ENCODE data around the gene HLA-F.
A peak's percentile ranks its signal among the peaks of the same experiment; 100 is the strongest.

The HLA-F gene

DNA sequence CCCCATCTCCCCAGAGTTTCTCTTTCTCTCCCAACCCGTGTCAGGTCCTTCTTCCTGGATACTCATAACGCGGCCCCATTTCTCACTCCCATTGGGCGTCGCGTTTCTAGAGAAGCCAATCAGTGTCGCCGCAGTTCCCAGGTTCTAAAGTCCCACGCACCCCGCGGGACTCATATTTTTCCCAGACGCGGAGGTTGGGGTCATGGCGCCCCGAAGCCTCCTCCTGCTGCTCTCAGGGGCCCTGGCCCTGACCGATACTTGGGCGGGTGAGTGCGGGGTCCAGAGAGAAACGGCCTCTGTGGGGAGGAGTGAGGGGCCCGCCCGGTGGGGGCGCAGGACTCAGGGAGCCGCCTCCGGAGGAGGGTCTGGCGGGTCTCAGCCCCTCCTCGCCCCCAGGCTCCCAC, at the start of gene HLA-F:
TSS of gene HLA-F (plus strand) at position 173 of the 404 bp plus-strand sequence. CDS start at position 203, 30 bp downstream.
- FAIRE-seq: peak; percentile 91

DNA sequence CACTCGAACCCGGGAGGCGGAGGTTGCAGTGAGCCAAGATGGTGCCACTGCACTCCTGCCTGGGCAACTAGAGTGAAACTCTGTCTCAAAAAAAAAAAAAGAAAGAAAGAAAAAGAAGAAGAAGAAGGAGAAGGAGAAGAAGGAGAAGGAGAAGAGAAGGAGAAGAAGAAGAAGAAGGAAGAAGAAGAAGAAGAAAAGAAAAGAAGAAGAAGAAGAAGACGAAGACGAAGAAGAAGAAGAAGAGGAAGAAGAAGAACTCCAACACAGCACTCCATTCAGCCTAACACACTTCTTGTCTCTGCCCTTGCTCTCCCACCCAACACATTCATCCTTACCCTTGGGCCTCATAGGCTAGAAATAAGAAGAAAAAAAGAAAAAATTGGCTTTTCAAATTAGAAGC, 49.2 kb upstream of the HLA-F start:
- FAIRE-seq: no peak

DNA sequence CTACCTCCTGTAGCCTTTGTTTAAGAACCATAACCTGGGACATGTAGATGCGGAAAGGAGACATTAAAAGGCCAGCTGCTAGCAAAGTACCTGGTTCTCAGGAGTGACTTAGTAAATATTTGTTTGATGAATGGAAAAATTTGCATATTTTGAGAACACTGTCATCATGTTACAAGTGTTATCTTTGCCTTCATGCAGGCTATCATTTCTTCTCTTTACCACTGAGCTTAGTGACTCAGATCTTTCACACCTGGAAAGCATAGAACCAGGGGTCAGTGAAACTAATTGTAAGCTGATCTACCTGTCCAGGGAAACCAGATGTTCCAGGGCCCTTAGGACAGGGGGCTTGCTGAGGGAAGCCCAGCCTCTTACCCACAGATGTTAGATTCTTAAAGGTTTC, 47.7 kb upstream of the HLA-F start:
- no peak for FAIRE-seq

DNA sequence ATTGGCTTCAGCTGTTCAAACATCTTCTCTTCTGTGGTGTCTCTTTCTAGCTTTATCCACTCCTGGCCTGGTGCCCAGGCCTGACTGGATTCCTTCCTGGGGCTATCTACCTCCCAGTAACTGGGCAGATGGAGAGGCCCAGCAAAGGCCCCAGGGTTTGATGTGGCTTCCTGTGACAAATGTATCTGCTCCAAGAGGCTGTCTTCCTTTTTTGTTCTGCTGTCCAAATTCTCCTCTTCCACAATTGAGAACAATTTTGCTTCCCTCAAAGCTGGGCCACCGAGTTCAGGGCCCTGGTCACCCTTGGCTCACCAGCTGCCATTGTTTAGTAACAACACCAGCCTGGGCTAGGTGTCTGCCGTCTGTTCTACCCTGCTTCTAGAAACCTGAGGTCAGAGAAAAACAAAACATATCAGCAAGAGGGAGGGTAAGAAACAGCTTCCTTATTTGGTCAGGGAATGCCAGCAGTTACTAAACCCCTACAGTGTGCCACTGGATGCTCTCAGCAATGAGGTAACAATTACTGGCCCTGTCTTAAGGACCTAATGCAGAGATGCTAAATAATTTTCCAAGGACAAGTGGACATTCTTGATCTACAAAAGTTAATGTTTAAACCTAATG, 46.1 kb upstream of the HLA-F start:
- FAIRE-seq: no peak

DNA sequence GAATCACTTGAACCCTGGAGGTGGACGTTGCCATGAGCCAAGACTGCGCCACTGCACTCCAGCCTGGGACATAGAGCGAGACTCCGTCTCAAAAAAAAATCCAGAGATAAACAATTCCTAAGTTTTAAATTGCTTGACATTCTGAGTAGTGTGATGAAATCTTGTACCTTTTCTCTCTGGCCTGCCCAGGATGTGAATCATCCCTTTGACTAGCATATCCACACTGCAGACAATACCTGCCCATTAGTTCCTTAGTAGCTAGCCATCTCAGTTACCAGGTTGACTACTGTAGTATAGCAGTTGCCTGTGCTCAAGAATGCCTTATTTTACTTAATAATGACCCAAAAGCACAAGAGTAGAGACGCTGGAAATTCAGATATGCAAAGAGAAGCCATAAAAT, 45.1 kb upstream of the HLA-F start:
- FAIRE-seq: no peak

DNA sequence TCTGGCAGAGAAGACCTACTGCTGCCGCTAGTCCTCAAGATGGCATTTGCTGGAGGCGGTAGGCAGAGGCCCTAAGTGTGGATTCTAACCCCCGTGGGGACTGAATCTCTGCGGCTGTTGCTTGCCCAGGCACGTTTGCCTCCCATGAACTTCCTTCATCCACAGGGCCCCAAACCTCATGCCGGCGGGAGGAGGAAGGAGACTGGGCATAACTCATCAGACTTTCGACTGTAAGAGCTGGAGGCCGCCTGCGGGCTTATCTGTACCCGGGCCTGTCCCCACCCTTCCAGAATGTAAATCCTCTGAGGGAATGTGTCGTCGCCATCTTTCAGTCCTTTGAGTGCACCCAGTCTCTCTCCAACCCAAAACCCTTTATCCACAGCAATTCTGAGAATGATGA, 43.3 kb upstream of the HLA-F start:
- FAIRE-seq: no peak

DNA sequence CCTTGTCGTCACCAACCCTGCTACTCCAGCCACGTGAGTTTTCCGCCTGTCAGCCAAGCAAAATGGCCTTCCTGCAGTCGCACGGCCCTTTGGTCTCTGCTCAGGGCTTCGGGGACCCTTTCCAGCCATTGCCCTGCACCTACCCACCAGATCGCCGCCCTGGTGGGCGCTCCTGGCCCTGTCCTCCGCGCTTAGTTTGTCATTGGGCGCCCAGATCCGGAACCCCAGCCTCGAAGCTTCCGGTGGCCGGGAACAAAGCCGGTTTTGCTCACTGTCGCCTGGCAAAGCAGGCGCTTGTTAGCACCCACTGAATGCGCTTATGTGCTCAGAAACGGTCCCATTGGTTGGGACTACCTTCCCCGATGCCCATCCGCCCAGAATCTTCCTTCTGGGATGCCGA, 42.8 kb upstream of the HLA-F start:
- FAIRE-seq: no peak

DNA sequence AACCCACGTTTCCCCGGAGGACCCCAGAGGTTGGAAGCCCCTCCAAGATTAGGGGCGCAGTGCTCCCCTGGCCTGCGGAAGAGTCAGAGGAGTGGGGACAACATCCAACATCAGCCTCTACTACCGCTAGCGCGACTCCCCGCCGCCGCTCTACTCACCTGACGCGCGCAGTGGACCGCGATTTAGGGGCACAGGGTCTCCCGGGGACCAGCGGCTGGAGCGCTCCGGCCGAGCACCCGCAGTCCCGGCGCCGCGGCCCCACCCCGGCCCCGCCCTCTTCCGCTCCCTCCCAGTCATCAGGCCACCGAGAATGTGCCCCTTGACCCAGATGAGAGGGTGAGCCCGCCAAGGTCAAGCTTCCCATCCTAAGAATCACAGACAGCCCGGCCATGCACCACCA, 42.3 kb upstream of the HLA-F start, which contains the start of gene ZFP57:
TSS of gene ZFP57 (minus strand) at position 249 of the 400 bp plus-strand sequence. CDS start 4,149 bp downstream, outside the sequence.
- no peak for FAIRE-seq

DNA sequence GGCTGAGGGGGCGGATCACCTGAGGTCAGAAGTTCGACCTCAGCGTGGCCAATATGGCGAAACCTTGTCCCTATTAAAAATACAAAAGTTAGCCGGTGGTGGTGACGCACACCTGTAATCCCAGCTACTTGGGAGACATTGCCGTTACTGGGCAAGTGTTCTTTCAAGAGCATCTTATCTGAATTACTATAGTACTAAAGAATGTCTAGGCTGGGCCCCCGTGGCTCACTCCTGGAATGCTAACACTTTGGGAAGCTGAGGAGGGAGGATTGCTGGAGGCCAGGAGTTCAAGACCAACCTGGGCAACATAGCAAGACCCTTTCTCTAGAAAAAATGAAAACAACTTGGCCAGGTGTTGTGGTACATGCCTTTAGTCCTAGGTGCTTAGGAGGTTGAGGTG, 41.4 kb upstream of the HLA-F start:
- FAIRE-seq: no peak

DNA sequence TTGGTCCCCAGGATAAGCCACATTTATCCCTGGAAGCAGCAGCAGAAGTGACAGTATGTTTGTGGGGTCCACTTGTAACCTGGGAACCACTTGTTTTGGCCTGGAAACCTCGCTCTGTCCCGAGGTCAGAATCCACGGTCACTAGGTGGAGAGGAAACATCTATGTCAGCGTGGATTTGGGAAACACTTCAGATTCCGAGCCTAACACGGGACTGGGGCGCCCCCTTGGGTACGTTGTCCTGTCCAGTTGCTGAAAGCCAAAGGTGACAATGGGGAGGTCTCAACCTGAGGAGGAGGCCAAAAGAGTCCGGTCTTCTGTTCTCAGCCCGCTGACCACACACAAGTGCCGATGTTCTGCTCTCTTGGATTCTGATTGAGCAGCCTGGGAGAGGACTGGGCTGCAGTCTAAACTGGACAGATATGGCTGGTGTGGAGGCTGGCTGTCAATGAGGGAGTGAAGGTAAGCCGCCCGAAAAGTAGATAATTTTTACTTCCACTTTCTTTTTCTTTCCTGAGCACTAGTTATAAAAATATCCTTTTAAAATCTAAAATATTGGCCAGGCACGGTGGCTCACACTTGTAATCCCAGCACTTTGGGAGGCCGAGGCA, 37.4 kb upstream of the HLA-F start:
- no peak for FAIRE-seq

DNA sequence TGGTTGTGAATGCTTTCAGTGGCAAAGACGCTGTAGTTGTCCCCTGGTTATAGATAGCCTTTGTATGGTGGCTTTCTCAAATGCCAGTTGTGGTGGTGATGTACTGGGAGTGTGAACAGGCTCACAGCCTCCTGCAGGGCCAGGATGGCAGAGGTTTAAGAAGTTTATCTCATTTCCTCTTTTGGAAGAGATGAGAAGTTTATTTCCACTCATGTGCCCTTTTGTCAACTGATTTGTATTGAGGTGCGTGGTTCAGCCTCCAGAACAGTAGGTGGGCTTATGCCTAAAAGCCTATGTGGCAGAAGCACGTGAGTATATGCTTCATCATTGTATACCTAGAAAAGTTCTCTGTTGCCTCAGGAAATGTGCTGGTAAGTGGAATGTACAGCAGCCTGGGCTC, 28.6 kb upstream of the HLA-F start:
- FAIRE-seq: no peak

DNA sequence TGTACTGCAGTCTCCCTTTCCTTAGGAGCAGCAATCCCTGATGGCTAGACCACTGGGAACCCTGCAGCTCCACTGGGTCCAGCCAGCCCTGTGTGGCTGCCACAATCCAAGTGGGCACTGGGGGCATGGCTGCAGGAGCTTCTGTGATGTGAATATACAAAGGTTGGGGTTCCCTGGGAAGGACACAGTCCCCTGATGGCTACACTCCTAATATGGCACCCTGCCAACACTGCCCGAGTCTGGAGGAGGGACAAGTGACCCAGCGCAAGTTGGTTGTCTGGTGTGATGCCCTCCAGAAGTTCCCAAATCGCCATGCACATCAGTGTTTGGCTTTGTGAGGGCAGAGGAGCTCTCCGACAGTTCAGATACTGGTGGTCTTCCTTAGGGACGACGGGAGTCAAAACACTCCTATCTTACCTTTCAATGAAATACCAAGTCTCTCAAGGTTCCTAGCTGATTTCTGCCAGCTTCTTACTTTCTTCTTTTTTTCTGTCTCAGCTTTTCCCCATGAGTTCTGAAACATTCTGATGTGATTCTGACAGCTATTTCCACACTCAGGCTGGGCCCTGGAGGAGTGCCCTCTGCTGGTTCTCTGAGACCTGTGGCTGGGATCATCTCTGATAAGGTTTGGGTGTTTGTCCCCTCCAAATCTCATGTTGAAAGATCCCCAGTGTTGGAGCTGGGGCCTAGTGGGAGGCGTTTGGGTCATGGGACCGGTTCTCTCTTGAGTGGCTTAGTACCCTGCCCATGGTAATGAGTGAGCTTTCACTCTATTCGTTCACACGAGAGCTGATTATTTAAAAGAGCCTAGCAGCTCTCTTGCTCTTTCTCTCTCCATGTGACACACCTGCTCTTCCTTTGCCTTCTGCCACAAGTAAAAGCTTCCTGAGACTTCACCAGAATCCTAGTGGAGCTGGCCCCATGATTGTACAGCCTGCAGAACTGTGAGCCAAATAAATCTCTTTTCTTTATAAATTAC, 26.8 kb upstream of the HLA-F start:
- FAIRE-seq: no peak

DNA sequence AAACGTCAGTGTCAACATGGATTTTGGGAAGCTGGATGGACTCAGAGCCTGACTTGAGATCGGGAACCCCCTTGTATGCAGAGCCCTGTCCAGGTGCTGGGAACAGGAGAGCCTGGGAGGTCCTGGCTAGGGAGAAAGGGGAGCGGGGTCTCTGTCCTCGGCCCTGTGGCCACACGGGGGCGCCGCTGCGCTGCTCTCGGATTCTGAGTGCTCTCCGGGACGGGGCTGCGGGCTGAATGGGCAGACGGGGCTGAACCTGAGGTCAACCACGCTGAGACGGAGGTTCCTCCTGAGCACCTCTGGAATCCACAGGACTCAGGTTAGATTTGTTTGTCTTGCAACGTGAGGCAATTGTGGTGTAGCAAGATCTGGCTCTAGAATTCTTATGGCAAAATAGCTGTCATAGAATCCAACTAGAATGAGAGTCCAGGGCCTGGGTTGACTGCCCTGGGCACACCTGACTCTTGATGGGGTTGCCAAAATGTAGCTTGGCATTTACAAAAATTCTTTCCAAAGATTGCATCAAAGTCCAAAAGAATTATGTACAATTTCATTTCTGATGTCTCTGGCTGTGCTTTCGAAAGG, 20.6 kb upstream of the HLA-F start:
- FAIRE-seq: no peak

DNA sequence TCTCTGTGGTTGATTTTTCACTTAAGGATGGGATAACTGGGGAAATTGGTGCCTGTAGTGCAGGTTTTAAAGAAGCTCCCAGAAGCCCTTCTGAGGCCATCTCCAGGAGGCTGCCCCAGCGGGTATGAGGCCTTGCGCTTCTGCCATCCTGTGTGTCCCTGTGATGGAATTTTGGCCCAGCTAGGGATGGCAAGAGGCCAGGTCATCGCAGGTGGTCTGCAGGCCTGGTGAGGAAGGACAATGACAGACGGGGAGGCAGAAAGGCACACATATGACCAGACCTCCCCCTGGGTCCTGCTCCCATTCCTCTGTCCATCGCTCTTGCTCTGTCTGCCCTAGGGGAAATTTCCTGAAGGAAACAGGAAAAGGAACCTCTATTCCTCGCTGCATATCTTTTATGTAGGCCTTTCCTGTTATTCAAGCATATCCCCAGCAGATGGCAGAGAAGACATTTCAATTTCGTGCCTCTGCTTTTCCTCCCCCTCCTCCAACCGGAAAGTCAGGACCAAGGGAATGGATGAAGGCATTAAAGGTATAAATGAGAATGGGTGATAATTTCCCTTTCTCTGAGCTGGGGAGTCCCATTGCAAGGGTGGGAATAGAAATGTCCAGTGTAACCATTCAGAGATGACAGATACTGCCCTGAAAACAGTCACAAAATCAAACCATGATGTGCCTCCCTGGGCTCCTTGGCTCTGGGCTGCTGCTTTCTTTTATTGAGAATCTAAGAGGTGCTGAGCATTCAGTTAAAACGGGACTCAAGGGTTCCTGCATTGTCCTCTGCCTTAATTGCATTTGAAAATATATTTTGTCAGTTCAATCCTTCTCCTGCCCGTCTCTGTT, 17.6 kb upstream of the HLA-F start:
- no peak for FAIRE-seq

DNA sequence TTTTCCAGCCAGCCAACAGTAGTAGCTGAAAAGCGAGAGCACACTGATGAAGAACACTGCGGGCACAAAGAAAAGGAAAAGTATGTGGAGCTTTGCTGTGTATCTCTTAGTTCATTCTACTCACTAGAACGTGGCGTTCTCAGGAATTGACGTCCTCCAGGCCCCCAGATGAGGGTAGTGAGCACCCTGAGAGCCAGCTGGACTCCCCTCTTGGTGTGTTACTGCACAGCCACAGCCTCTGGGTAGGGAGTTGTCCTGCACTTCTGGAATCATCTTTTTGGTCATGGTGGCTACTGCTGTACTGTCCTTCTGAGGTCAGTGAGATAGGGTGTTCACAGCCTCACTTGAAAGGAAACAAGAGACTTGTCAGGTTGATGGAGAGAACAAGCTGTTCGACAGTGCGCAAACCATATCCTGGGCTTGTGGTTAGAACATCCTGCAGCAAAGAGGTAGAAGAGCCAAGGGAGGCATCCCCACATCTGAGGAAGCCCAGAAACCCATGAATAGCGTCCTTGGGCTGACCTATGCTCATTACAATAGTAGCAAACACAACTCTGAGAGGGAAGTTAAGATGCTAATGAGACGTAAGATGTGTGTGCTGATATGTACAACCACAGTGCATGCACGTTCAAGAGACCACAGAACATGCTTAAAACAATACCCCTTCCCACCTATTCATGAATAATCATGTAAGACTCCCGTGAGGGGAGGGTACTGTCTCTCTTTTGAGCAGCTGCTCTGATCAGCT, 14.6 kb upstream of the HLA-F start:
- FAIRE-seq: no peak

DNA sequence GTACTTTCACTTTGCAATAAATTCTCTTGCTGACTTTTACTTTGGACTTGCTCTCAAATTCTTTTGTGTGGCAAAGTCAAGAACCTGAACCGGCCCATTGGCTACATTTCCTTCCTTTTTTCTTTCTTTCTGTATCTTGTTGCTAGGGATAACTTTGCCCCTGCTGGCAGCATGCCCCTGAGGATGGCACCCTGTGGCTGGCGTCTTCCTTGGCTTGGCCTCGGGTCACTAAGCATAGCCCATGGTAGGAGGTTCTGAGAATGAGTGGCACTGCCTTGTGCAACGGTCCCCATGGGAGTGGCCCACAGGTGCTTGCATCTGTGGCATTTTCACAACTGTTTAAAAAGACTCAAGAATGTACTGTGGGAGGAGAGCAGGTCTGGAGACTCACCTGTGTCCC, 14.0 kb upstream of the HLA-F start:
- FAIRE-seq: no peak

DNA sequence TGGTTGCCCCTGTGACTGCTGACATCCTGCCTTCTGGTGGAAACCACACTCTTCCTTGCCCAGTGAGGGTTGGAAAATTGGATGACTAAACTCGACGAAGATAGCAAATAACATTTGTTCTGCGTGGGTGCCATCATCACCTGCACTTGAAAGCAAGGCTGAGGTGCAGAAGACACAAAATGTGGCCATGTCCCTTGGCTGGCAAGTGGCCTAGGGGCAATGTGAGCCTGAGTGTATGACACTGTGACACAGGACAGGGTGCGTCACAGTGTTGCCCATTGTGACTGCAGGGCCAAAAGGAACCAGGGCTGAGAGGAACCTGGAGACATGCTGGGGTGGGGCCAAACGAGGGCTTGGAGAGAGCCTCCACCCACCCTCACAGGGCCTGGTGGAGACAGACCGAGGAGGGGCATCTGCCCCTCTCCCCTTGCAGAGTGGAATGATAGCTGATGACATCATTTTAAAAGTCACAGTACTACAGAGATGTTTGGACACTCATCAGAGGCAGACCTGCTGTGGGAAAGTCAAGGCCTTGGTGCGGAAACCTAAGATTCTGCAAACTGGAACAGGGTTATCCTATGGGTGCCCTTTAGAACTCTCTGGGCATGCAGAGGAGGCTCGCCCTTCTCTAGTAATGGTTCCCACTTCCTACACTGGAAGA, 12.8 kb upstream of the HLA-F start:
- FAIRE-seq: no peak

DNA sequence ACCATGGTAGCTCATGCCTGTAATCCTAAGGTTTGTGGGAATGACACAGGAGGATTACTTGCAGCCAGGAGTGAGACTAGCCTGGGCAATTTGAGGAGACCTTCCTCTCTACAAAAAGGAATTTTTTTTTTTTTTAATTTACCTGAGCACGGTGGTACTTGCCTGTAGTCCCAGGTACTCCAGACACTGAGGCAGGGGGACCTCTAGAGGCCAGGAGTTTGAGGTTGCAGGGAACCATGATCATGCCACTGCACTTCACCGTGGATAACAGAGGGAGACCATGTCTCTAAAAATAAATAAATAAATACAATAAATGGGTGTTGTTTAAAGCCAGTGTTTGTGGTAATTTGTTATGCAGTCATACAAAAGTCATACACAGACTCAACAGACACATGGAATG, 2.4 kb upstream of the HLA-F start:
- no peak for FAIRE-seq

DNA sequence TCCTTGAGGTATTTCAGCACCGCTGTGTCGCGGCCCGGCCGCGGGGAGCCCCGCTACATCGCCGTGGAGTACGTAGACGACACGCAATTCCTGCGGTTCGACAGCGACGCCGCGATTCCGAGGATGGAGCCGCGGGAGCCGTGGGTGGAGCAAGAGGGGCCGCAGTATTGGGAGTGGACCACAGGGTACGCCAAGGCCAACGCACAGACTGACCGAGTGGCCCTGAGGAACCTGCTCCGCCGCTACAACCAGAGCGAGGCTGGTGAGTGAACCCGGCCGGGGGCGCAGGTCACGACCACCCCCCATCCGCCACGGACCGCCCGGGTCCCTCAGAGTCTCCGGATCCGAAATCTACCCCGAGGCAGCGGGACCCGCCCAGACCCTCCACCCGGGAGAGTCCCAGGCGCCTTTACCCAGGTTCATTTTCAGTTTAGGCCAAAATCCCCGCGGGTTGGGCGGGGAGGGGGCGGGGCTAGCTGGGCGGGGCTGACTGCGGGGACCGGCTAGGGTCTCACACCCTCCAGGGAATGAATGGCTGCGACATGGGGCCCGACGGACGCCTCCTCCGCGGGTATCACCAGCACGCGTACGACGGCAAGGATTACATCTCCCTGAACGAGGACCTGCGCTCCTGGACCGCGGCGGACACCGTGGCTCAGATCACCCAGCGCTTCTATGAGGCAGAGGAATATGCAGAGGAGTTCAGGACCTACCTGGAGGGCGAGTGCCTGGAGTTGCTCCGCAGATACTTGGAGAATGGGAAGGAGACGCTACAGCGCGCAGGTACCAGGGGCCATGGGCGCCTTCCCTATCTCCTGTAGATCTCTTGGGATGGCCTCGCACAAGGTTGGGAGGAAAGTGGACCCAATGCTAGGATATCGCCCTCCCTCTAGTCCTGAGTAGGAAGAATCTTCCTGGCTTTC, 693 bp downstream of the HLA-F start:
- no peak for FAIRE-seq
